GM12865 (cell line): Measurements from ENCODE around the gene RELN.

ENCODE experiments used
- DNase-seq: peaks from one replicate; pipeline ENCODE4 v3.0.0; 2010; ENCODE audit warnings: low read depth
- H3K4me3 ChIP-seq: 2 replicates; pipeline ENCODE4 v1.5.1; 2011; ENCODE audit warnings: mild to moderate bottlenecking, low read depth, low read length, control low read depth
- TF ChIP-seq, protein P1 (sequence below): IDR thresholded peaks from 2 replicates; pipeline ENCODE4 v1.5.1; 2011; ENCODE audit warnings: low read length, control low read depth, low read depth, inconsistent platforms; ENCODE audit not compliant: insufficient read depth; ENCODE audit errors: missing control alignments

The RELN gene

DNA sequence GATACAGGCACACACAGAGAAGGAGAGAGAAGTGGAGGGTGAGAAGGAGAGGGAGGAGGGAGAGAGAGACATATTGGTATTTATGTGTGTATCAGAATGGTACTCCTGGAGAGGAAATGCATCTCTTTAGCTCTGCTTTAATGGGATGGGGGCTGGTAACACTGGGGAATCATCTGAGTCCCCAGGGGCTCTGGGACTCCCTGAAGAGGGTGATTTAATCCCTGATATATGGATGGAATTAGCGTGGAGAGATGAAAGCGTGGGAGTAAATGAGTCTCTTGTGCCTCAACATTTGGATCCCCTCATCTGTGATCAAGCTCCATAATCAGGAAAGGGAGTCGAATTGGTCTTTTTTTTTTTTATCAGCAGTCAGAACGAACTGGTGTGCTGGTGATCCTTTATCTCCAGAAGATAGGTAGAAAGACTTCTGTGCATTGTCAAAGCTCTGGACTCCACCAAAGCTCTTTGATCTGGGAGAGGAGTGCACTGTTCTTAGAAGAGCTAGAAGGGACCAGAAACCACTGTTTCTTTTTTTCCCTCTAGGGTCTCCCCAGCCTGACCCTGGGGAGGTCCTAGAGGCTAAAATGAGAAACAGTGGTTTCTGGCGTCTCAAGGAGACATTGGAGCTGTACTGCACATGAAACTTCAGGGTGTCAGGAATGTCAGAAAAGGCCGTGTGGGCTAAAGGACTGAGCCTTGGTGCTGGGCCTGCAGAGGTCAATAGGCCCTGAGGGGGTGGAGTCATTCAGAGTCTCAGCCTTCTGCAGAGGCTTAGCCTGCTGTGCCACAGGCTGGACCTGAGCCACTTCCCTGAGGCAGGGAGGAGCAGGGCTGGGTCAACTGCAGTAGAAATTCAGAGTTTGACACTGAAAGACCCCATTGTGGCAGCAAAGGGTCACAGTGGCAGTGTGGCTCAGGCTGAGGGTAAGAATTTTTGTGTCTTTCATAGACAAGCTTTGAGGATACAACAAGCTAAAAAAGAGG is 309.0 kb downstream of the RELN start:
- H3K4me3 ChIP-seq = no peak overlapping the region
- TF ChIP-seq, protein P1, sequence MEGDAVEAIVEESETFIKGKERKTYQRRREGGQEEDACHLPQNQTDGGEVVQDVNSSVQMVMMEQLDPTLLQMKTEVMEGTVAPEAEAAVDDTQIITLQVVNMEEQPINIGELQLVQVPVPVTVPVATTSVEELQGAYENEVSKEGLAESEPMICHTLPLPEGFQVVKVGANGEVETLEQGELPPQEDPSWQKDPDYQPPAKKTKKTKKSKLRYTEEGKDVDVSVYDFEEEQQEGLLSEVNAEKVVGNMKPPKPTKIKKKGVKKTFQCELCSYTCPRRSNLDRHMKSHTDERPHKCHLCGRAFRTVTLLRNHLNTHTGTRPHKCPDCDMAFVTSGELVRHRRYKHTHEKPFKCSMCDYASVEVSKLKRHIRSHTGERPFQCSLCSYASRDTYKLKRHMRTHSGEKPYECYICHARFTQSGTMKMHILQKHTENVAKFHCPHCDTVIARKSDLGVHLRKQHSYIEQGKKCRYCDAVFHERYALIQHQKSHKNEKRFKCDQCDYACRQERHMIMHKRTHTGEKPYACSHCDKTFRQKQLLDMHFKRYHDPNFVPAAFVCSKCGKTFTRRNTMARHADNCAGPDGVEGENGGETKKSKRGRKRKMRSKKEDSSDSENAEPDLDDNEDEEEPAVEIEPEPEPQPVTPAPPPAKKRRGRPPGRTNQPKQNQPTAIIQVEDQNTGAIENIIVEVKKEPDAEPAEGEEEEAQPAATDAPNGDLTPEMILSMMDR = no peak
- no peak for DNase-seq

DNA sequence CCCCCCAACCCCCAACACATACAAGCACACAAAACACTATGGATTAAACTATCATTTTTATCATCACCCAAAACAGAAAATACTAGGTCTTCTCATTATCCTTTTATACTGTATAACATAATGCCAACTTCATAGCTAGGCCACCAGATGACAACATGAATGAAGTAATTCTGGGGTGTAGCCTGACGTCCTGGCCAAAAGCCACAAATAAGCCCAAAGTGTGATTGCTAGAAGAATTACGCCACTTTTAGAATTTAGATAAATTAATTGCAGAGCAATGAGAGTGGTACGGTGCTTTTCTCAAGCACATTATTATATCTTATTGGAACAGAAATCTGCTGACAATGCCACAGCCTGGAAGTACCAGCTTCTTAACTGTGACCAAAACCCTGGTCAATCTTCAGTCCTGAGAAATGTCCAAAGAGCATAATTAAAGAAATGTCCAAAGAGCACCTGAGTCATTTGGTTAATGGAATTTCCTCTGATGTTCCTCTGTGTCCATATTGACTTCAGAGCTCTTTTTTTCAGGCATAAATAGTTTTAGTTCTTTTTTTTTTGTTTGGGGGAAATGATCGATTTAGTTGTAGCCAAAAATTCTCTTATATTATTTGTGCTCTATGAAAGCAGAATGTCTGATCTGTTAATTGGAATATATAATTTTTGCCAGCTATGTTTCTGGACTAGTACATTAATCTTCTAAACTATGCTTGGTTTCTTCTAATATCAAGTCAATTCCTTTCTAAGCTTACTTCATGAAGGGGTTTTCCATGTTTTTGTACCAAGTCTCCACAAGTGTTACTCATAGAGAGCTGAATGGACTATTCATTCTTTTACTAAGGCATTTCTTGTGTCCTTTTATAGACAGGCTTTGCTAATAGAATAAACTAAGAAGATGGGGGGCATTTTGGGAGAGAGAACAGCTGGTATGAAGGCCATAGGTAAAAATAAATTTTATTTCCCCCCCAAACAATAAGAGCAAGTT is 310.0 kb downstream of the RELN start:
- TF ChIP-seq, protein P1 = no peak
- H3K4me3 ChIP-seq = no peak overlapping the region
- DNase-seq = no peak

DNA sequence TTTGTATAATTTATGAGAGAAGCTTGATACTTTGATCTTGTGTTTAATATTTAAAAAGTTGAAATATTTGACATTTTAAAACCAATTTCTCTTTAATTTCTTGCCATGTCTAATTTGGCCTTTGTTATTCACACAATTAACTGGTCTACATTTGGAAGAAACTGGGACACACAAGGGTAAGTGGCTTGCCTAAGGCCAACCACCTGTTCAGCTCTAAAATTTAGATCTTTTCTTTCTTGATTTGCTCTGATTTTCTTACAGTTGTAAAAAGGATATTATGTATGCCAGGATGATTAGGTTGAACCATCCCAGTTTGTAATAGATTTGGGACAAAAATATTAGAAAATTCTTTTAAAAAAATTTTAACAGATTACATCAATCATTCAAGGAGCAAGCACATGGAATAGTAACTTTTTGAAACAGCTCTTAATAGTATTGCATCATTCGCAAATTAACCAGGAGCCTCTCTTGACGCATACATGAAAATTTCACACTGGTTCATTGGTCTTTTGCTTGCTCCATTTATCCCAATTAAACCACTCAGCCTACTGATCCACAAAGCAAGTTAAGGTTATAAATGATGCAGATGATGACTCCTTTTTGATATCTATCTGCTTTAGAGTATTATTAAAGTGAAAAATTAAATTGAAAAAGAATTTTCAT is 321.0 kb downstream of the RELN start:
- H3K4me3 ChIP-seq = no peak overlapping the region
- no peak for DNase-seq
- TF ChIP-seq, protein P1 = no peak

DNA sequence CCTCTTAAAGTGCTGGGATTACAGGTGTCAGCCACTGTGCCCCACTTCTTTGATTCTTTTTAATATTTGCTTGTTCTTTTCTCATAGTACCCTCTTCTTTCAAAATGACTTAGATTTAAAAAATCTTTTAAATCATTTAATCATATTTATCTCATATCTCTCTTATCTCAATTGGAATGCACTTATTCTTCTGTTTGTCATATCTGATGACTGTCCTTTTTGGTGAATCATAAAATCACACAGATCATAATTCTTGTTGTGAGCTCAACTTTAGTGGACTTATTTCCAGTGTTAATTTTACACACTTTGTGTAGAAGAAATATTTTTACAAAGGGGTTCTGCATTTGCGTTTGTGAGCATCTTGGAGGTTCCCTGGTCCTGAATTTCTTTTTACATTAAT is 323.1 kb downstream of the RELN start:
- TF ChIP-seq, protein P1 = no peak
- no peak overlapping the region for H3K4me3 ChIP-seq
- DNase-seq = no peak

DNA sequence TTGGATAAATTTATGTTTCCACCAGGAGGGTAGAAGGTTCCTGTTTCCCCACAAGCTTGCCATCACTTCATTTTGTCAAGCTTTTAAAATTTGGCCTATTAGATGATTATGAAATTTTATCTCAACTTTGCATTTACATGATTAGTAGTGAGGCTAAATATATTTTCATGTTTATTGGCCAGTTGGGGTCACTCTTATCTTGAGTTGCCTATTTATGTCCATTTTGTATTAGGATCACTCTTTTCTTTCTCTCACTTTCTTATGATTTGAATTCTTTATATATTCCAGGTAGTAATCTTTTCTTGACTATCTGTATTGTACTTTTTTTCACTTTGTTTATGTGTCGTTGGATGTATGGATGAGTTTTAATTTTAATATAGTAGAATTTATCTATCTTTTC is 324.9 kb downstream of the RELN start:
- H3K4me3 ChIP-seq = no peak overlapping the region
- TF ChIP-seq, protein P1 = no peak
- no peak for DNase-seq
